T-cell (primary cell): ENCODE data around the gene RNASE9. TPM values are rescaled to one million over a fixed set of nuclear protein-coding genes. Genes with fewer than 3 reads are reported as not detected.

ENCODE experiments used
- ATAC-seq, 4 experiments: fragments of 200-7000 bp in 3 of 4; fragments of 150-1000 bp in 1 of 4; cut with Tn5 transposase; replicated peaks in 1 of 4; 1 replicate in 3 of 4; 2 replicates in 1 of 4; pipeline ENCODE4 v1.10.0; 2021; ENCODE audit warnings: moderate library complexity in 3 of 4, mild to moderate bottlenecking in 2 of 4, moderate number of reproducible peaks in 1 of 4
- CTCF ChIA-PET, 2 donors: fragments of 300-600 bp; sonication (Branson Sonifier 250); formaldehyde crosslinking; loops; one replicate each; lab custom pipeline; 2022; ENCODE audit warnings: antibody characterized with exemption in 2 of 2; lab: Charles Lee
- POLR2A ChIA-PET, 2 donors: fragments of 300-600 bp; sonication (Branson Sonifier 250); formaldehyde crosslinking; loops; one replicate each; lab custom pipeline; 2022; ENCODE audit warnings: antibody characterized with exemption in 2 of 2; lab: Charles Lee
- DNase-seq, 35 experiments: peaks; one replicate each; pipeline versions ENCODE4 v3.0.0 to v3.0.0-alpha.2; 2013 to 2023
- H3K27ac ChIP-seq: one replicate; pipeline ENCODE4 v1.5.1; 2013; ENCODE audit warnings: low read length
- H3K27me3 ChIP-seq, 2 experiments: replicated peaks in 1 of 2; 1 replicate in 1 of 2; 2 replicates in 1 of 2; pipeline versions ENCODE4 v1.6.1 to v1.7.0; 2013; ENCODE audit warnings: low read length in 1 of 2, mixed read lengths in 1 of 2; ENCODE audit not compliant: control insufficient read depth in 2 of 2, insufficient read depth in 2 of 2; ENCODE audit errors: extremely low read depth in 1 of 2
- H3K36me3 ChIP-seq, 2 donors: 1 replicate in 1 of 2; 2 replicates in 1 of 2; pipeline versions ENCODE4 v1.6.1 to v1.7.0; 2013; ENCODE audit warnings: low read length in 1 of 2; ENCODE audit not compliant: control insufficient read depth in 2 of 2, insufficient read depth in 1 of 2; ENCODE audit errors: extremely low read depth in 1 of 2
- H3K4me1 ChIP-seq, 2 experiments: 1 replicate in 1 of 2; 2 replicates in 1 of 2; pipeline versions ENCODE4 v1.6.1 to v1.7.0; 2013; ENCODE audit warnings: low read length in 2 of 2, mixed read lengths in 1 of 2; ENCODE audit not compliant: insufficient read depth in 2 of 2, control insufficient read depth in 1 of 2; ENCODE audit errors: extremely low read depth in 1 of 2
- H3K4me3 ChIP-seq, 2 donors: 1 replicate in 1 of 2; 2 replicates in 1 of 2; pipeline versions ENCODE4 v1.5.1 to v1.7.0; 2013; ENCODE audit warnings: mild to moderate bottlenecking in 2 of 2, low read length in 1 of 2, moderate library complexity in 1 of 2; ENCODE audit not compliant: control insufficient read depth in 1 of 2; ENCODE audit errors: extremely low read depth in 1 of 2
- H3K9me3 ChIP-seq: 2 replicates; pipeline ENCODE4 v1.7.0; 2013
- H3K27ac Mint-ChIP-seq, 2 donors: one replicate each; pipeline ENCODE4 v1.8.0; 2020 to 2021; ENCODE audit warnings: mild to moderate bottlenecking in 2 of 2, mixed read lengths in 2 of 2
- H3K27me3 Mint-ChIP-seq, 2 donors: one replicate each; pipeline ENCODE4 v1.8.0; 2021 to 2022; ENCODE audit warnings: mixed read lengths in 2 of 2
- H3K36me3 Mint-ChIP-seq: one replicate; pipeline ENCODE4 v1.8.0; 2021; ENCODE audit warnings: mixed read lengths
- H3K4me1 Mint-ChIP-seq, 3 donors: one replicate each; pipeline ENCODE4 v1.8.0; 2020 to 2022; ENCODE audit warnings: mixed read lengths in 3 of 3, mild to moderate bottlenecking in 1 of 3
- H3K4me3 Mint-ChIP-seq, 3 donors: one replicate each; pipeline ENCODE4 v1.8.0; 2020 to 2022; ENCODE audit warnings: mild to moderate bottlenecking in 3 of 3, mixed read lengths in 3 of 3, moderate library complexity in 3 of 3
- H3K9me3 Mint-ChIP-seq, 3 donors: one replicate each; pipeline ENCODE4 v1.8.0; 2020 to 2022; ENCODE audit warnings: mixed read lengths in 3 of 3
- WGBS: methylation state at CpG from one replicate; pipeline ENCODE4 v1.1.5; 2013; ENCODE audit warnings: missing lambda C conversion rate; ENCODE audit not compliant: insufficient coverage; 5-methylcytosine and 5-hydroxymethylcytosine counted together
- total RNA-seq, 35 experiments: library from RNA in 6 of 35; stranded (reverse) in 6 of 35; fragments of 120-200 nt in 1 of 35; gene quantifications; one replicate each; pipeline versions ENCODE4 v1.2.1 to v1.2.4 and lab custom pipeline; 2013 to 2026

RNASE9 gene
- total RNA-seq, result not detected
- not detected for total RNA-seq (2013)
- total RNA-seq (lab: John Stamatoyannopoulos, UW), result 0 reads per million in 29 experiments

DNA sequence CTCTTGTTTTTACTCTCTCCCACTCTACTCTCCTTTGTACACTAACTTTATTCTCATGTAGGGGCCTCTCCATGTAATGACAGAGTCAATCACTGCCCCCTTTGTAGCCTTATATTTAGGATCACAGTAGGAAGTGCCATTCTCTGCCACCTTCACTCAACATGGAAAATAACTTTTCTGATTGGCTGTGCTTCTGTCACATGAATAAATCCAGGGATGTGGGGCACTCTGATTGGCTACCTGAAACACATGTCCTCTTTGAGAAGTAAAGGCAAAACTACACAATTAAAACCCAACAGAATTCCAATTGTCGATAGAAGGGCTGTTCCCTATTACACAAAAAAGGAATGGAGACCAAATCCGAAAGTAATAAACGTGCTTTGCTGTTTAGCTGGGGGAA, at the start of gene RNASE9:
TSS of gene RNASE9 (minus strand) at position 87 of the 400 bp plus-strand sequence.
- DNase-seq (no peak), ATAC-seq (no peak)
- WGBS, result no CpG with 5 or more reads among the region's 3 CpGs
- Mint-ChIP-seq H3K36me3 (no peaks in the 10 kb centered on the region), H3K4me1 (no peaks in the 10 kb centered on the region), H3K27me3 (peaks cover 6 to 7% of the 10 kb centered on the region in 2 donors), H3K27ac (no peak within 1 kb of the TSS), H3K9me3 (no peaks in the 10 kb centered on the region), H3K4me3 (no peak within 1 kb of the TSS)
- H3K9me3 ChIP-seq, result no peaks in the 10 kb centered on the region
- no peak within 1 kb of the TSS for H3K27ac ChIP-seq
- ChIA-PET POLR2A (no interaction called here), CTCF (no interaction called here)
- H3K27me3 ChIP-seq, result no peaks in the 10 kb centered on the region
- no peaks in the 10 kb centered on the region for H3K36me3 ChIP-seq
- H3K4me1 ChIP-seq, result no peaks in the 10 kb centered on the region
- no peak within 1 kb of the TSS for H3K4me3 ChIP-seq

DNA sequence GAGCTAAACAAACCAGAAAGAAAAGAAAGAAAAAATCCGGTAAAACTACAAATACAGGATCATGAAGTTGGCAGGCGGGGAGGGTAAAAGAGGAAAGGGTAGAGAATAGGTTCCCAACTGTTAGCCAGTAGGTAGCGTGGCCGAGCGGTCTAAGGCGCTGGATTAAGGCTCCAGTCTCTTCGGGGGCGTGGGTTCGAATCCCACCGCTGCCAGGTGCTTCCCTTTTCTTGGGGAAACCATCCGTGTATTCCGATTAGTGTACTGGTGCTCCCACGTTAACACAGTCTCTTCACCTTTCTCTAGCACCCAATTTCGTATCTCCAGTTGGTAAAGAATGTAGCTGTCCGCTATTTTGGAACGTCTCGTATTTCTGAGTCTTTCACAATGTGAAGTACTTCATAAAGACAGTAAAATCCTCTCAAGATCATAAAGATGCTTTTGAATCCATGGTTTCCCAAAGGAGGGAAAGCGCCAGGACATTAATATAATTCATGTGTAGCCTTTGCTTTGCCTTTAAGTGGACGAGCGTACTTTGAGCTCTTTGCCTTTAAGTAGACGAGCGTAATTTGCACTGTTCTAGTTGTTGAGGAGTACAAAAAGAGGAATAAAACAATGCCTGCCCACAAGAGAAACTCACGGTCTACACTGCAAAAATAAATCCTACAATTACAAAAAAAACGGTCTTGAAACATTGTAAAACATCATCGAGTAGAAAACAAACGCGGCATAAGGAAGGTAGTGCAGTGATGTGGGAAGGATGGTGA, 49.3 kb upstream of the RNASE9 start:
- no peaks in the 10 kb centered on the region for H3K36me3 Mint-ChIP-seq
- Histone ChIP-seq H3K9me3 (no peaks in the 10 kb centered on the region), H3K36me3 (no peaks in the 10 kb centered on the region), H3K4me1 (peaks cover 19 to 27% of the 10 kb centered on the region in 2 experiments), H3K27me3 (no peaks in the 10 kb centered on the region), H3K4me3 (peak overlapping the region; percentile 67 to 95), H3K27ac (peak overlapping the region; percentile 30)
- no peak overlapping the region for H3K27ac Mint-ChIP-seq
- ATAC-seq (peak in 3 of 4 experiments; percentile 12 to 23 (median 19)), DNase-seq (peak in 33 of 35 experiments; percentile 36 to 82 (median 57))
- 3% methylated on average over 11 of the region's 27 CpGs for WGBS
- H3K4me3 Mint-ChIP-seq, result no peak overlapping the region
- POLR2A ChIA-PET, result interaction anchor here in 1 of 2 donors (0.9 kb wide), 1 partner anchor 199 kb away, joined by 3 read pairs; no protein-coding TSS in a partner anchor
- CTCF ChIA-PET, result interaction anchor here (0.6 to 5.1 kb wide), 24 partner anchors 10 to 304 kb away, joined by 3 to 69 read pairs (median 4); partner anchors contain the start of genes PARP2 (in 2 of the 2), PIP4P1 (in 1 of the 2) and TTC5 (in 1 of the 2)
- peaks cover 0 to 5% (median 1%) of the 10 kb centered on the region in 3 donors for H3K4me1 Mint-ChIP-seq
- no peaks in the 10 kb centered on the region for H3K9me3 Mint-ChIP-seq
- no peaks in the 10 kb centered on the region for H3K27me3 Mint-ChIP-seq

DNA sequence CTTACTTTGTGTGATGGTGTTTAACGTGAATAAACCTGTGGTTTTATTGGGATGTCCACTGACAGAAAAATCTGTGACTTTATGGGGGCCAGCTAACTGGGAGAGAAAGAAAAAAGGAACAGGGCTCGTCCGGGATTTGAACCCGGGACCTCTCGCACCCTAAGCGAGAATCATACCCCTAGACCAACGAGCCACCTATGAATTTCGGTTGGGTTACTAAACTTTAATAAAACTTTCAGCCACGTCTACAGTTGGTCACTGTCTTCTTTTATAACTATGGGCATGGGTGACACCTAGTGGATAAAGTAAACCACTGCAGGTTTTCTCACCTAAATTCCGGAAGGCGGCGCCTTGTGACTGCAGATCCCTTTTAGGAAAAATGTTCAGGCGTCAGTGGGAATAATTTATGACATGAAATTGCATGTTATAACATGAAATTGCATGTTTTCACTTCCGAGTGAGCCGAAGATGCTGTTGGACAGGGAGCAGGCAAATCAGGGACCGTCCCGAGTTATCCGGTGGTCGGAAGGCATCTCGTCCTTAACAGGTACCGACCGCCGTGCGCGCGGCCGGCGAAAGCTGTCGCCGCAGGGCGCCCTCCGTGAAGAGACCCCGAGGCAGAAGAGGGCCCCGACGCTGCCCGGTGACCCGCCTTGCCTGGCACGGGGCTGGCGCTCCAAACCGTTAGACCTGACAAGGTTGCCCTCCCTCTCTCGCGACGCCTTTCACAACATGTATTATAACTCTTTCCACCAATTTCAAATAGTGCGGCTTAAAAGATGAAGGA, 48.6 kb upstream of the RNASE9 start:
- Mint-ChIP-seq H3K4me1 (peaks cover 0 to 1% (median under 1%) of the 10 kb centered on the region in 3 donors), H3K27ac (no peak overlapping the region), H3K36me3 (no peaks in the 10 kb centered on the region), H3K9me3 (no peaks in the 10 kb centered on the region), H3K27me3 (no peaks in the 10 kb centered on the region), H3K4me3 (no peak overlapping the region)
- DNase-seq, result peak in 29 of 35 experiments; percentile 22 to 87 (median 46)
- no peak overlapping the region for H3K27ac ChIP-seq
- H3K4me3 ChIP-seq, result peak overlapping the region; percentile 67 to 95
- POLR2A ChIA-PET, result interaction anchor here in 1 of 2 donors (0.9 kb wide), 1 partner anchor 198 kb away, joined by 3 read pairs; no protein-coding TSS in a partner anchor
- no peaks in the 10 kb centered on the region for H3K27me3 ChIP-seq
- CTCF ChIA-PET, result interaction anchor here (0.6 to 5.1 kb wide), 26 partner anchors 10 to 304 kb away, joined by 3 to 69 read pairs (median 4); partner anchors contain the start of genes PARP2 (in 2 of the 2), PIP4P1 (in 1 of the 2) and TTC5 (in 1 of the 2)
- no peaks in the 10 kb centered on the region for H3K9me3 ChIP-seq
- peaks cover 19 to 26% of the 10 kb centered on the region in 2 experiments for H3K4me1 ChIP-seq
- ATAC-seq, result peak; percentile 11 to 32 (median 21)
- H3K36me3 ChIP-seq, result no peaks in the 10 kb centered on the region
- under 1% methylated on average over 29 of the region's 44 CpGs for WGBS

DNA sequence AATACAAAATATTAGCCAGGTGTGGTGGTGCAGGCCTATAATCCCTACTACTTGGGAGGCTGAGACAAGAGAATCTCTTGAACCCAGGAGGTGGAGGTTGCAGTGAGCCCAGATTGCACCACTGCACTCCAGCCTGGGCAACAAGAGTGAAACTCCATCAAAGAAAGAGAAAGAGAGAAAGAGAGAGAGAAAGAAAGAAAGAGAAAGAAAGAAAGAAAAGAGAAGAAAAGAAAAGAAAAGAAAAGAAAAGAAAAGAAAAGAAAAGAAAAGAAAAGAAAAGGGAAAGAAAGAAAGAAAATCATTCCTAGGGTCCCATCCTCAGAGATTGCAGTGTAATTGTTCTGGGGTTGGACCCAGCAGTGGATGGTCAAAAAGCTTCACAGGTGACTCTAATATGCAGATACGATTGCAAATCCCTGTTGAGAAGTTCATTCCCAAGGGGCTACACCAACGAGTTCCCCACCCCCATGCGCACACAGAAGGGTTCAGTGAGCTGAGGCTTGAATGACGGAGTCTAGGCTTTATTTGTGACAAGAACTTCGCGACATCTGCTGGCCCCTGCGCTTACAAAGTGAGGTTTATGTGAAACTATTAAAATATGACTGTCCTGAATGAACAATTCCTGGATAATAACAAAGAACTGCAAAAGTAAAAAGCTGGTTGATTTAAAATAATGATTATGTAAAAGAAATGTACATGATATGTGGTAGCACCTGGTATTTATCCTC, 47.7 kb upstream of the RNASE9 start:
- WGBS, result 100% methylated on average over 2 of the region's 7 CpGs
- Histone ChIP-seq H3K36me3 (no peaks in the 10 kb centered on the region), H3K9me3 (no peaks in the 10 kb centered on the region), H3K27ac (no peak overlapping the region), H3K4me3 (no peak overlapping the region), H3K27me3 (no peaks in the 10 kb centered on the region), H3K4me1 (peaks cover 15 to 19% of the 10 kb centered on the region in 2 experiments)
- no peaks in the 10 kb centered on the region for H3K27me3 Mint-ChIP-seq
- ChIA-PET CTCF (interaction anchor here (0.7 to 5.1 kb wide), 10 partner anchors 9 to 282 kb away, joined by 3 to 69 read pairs (median 4); partner anchors contain the start of gene TEP1 (in 1 of the 2)), POLR2A (no interaction called here)
- H3K4me1 Mint-ChIP-seq, result peaks cover 0 to 1% (median 0%) of the 10 kb centered on the region in 3 donors
- H3K9me3 Mint-ChIP-seq, result no peaks in the 10 kb centered on the region
- no peak for ATAC-seq
- no peak for DNase-seq
- no peaks in the 10 kb centered on the region for H3K36me3 Mint-ChIP-seq
- no peak overlapping the region for H3K27ac Mint-ChIP-seq
- no peak overlapping the region for H3K4me3 Mint-ChIP-seq

DNA sequence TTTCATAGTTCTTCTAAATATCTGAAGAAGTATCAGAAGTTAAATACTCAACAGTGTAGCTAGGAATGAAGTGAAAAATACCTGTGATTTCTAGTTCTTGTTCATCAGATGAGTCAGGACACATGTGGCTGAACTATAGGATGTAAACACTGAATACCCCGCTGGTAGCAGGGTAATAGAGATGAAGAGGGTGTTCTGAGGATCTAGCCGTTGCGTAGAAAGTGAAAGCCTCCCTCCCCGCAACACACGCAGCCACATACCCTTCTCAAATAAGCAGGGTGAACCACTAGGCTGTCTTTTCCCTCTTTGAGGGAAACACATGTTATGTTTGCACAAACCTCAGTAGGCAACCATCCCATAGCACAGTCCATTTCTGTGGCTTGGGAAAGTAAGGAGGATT, 46.8 kb upstream of the RNASE9 start:
- no peak overlapping the region for H3K27ac Mint-ChIP-seq

More for the DNA sequence above, 46.8 kb upstream of the RNASE9 start:
- no CpG with 5 or more reads among the region's 5 CpGs for WGBS
- H3K4me3 Mint-ChIP-seq, result no peak overlapping the region
- H3K27me3 Mint-ChIP-seq, result no peaks in the 10 kb centered on the region
- no peaks in the 10 kb centered on the region for H3K9me3 Mint-ChIP-seq
- Histone ChIP-seq H3K36me3 (no peaks in the 10 kb centered on the region), H3K4me3 (no peak overlapping the region), H3K9me3 (no peaks in the 10 kb centered on the region), H3K4me1 (peaks cover 10 to 15% of the 10 kb centered on the region in 2 experiments), H3K27ac (no peak overlapping the region), H3K27me3 (no peaks in the 10 kb centered on the region)
- DNase-seq, result no peak
- CTCF ChIA-PET, result interaction anchor here (1.1 to 5.1 kb wide), 5 partner anchors 75 to 281 kb away, joined by 4 to 69 read pairs (median 5); partner anchors contain the start of gene TEP1 (in 1 of the 2)
- ATAC-seq, result no peak
- no peaks in the 10 kb centered on the region for H3K36me3 Mint-ChIP-seq
- POLR2A ChIA-PET, result no interaction called here
- H3K4me1 Mint-ChIP-seq, result peaks cover 0 to 1% (median 0%) of the 10 kb centered on the region in 3 donors
